ENCODE measurements around the gene PICK1. TPM values are rescaled to one million over a fixed set of nuclear protein-coding genes. Genes with fewer than 3 reads are reported as not detected.

Gene PICK1
- total and polyA plus RNA-seq, 2 of the 4 experiments (the other 2 are of a cell fraction), result 16.5 to 21.0 TPM

GRCh38 chr22:38073150-38074130, 16.2 kb downstream of the PICK1 start:
- intact Hi-C loops (cut with micrococcal nuclease) (loop anchor here (5.0 kb wide), 1 partner anchor 279 kb away; no protein-coding TSS in a partner anchor), dilution Hi-C loops (cut with HindIII; ENCODE audit: low sequenced_read_pairs, unreplicated experiment) (no loop called here), in situ Hi-C loops (cut with MboI; ENCODE audit: low sequenced_read_pairs) (no loop called here)
- H3K4ac ChIP-seq (ENCODE audit: low read depth, low read length), result no peak overlapping the region
- no peaks in the 10 kb centered on the region for H4K20me1 ChIP-seq (ENCODE audit: insufficient read depth, low read length)
- no peaks in the 10 kb centered on the region for H3K79me1 ChIP-seq (ENCODE audit: low read depth in 1 of 2, low read length in 2 of 2)
- H3K56ac ChIP-seq (ENCODE audit: extremely low read depth, insufficient read depth, low read length), result no peak overlapping the region
- H2BK20ac ChIP-seq (ENCODE audit: low read depth, low read length), result no peak overlapping the region
- H3K4me1 ChIP-seq (ENCODE audit: control insufficient read depth, insufficient read depth, low read length), result no peaks in the 10 kb centered on the region
- peaks cover 10% of the 10 kb centered on the region for H3K36me3 ChIP-seq (ENCODE audit: control insufficient read depth, insufficient read depth, low read length)
- H2AFZ ChIP-seq (replicated peaks; ENCODE audit: low read length, poor library complexity), result no peak overlapping the region
- ChIA-PET CTCF (no interaction called here), POLR2A (ENCODE audit: unreplicated experiment) (no interaction called here)
- DNase-seq, result no peak
- no peak overlapping the region for H3K23ac ChIP-seq (ENCODE audit: low read depth, low read length)
- no peak overlapping the region for H2AK9ac ChIP-seq (replicated peaks; ENCODE audit: low read depth, low read length, poor library complexity)
- no peak overlapping the region for H4K8ac ChIP-seq (ENCODE audit: low read depth in 2 of 2, low read length in 2 of 2)
- BruUV-seq (replicated peaks), result no TSS peak
- no peak overlapping the region for H3K4me3 ChIP-seq (ENCODE audit: insufficient read depth, low read depth, low read length)
- ATAC-seq (ENCODE audit: low read depth), result no peak
- no peak overlapping the region for H3K27ac ChIP-seq (ENCODE audit: insufficient read depth, low read length)
- H3K27me3 ChIP-seq (ENCODE audit: control insufficient read depth, insufficient read depth, low read length), result no peaks in the 10 kb centered on the region
- H3K4me2 ChIP-seq (ENCODE audit: low read depth, low read length), result no peak overlapping the region
- H3K9me1 ChIP-seq (ENCODE audit: insufficient read depth, low read length), result no peaks in the 10 kb centered on the region
- H3K9me3 ChIP-seq (ENCODE audit: control insufficient read depth, insufficient read depth, low read length), result no peaks in the 10 kb centered on the region
- no peak overlapping the region for H4K5ac ChIP-seq (ENCODE audit: low read depth, low read length)
- no peak overlapping the region for H2BK5ac ChIP-seq (ENCODE audit: low read depth, low read length, poor library complexity, severe bottlenecking)
- no peak overlapping the region for H3K9ac ChIP-seq (ENCODE audit: low read depth, low read length)
- H4K91ac ChIP-seq (ENCODE audit: insufficient read depth, low read depth, low read length), result no peak overlapping the region
- H2AK5ac ChIP-seq (ENCODE audit: low read depth, low read length), result no peak overlapping the region
- WGBS, 2 experiments (ENCODE audit: extremely low coverage in 2 of 2, insufficient read length in 1 of 2), result 78% methylated on average over 6 of the region's 28 CpGs; no CpG with 5 or more reads in 1 of the 2 experiments
- no peak overlapping the region for H2BK15ac ChIP-seq (ENCODE audit: low read depth, low read length)
- H3K14ac ChIP-seq (replicated peaks; ENCODE audit: low read depth, low read length), result no peak overlapping the region
- no peak overlapping the region for H3K18ac ChIP-seq (ENCODE audit: low read depth, low read length)
- no peak overlapping the region for H2BK120ac ChIP-seq (ENCODE audit: low read depth, low read length)
- TF ChIP-seq RAD21 (IDR thresholded peaks at IDR 0.05; ENCODE audit: low read length), result no peak
- no peak for TF ChIP-seq FOS (IDR thresholded peaks at IDR 0.05; ENCODE audit: low read depth, low read length)
- TF ChIP-seq RCOR1 (IDR thresholded peaks at IDR 0.05; ENCODE audit: insufficient replicate concordance, low read length), result no peak
- no peak for TF ChIP-seq MAZ (IDR thresholded peaks at IDR 0.05; ENCODE audit: borderline replicate concordance, low read depth, low read length)
- TF ChIP-seq RFX5 (IDR thresholded peaks at IDR 0.05; ENCODE audit: low read depth, low read length), result no peak
- no peak for TF ChIP-seq NFE2L2 (IDR thresholded peaks at IDR 0.05; ENCODE audit: low read depth, low read length)
- TF ChIP-seq USF2 (IDR thresholded peaks at IDR 0.05; ENCODE audit: low read depth, low read length), result no peak
- no peak for TF ChIP-seq SMC3 (IDR thresholded peaks at IDR 0.05; ENCODE audit: low read depth, low read length)
- TF ChIP-seq CHD1 (IDR thresholded peaks at IDR 0.05; ENCODE audit: low read depth, low read length), result no peak
- TF ChIP-seq ELK1 (IDR thresholded peaks at IDR 0.05; ENCODE audit: borderline replicate concordance, low read depth, low read length), result no peak
- no peak for TF ChIP-seq CEBPB (IDR thresholded peaks at IDR 0.05; ENCODE audit: low read depth, low read length)
- TF ChIP-seq BHLHE40 (IDR thresholded peaks at IDR 0.05; ENCODE audit: low read depth, low read length), result no peak
- TF ChIP-seq POLR2A (IDR thresholded peaks at IDR 0.05; ENCODE audit: low read depth, low read length), result no peak
- TF ChIP-seq MAFK (IDR thresholded peaks at IDR 0.05; ENCODE audit: low read depth, low read length), result no peak
- no peak for TF ChIP-seq MXI1 (IDR thresholded peaks at IDR 0.05; ENCODE audit: borderline replicate concordance, low read depth, low read length)

Data from IMR-90 (cell line).